Measurements from ENCODE around the gene YPEL3. TPM values are rescaled to one million over a fixed set of nuclear protein-coding genes. Genes with fewer than 3 reads are reported as not detected.

Gene YPEL3
- total RNA-seq, 1 experiment from 2014 or later: 52.7 TPM

DNA sequence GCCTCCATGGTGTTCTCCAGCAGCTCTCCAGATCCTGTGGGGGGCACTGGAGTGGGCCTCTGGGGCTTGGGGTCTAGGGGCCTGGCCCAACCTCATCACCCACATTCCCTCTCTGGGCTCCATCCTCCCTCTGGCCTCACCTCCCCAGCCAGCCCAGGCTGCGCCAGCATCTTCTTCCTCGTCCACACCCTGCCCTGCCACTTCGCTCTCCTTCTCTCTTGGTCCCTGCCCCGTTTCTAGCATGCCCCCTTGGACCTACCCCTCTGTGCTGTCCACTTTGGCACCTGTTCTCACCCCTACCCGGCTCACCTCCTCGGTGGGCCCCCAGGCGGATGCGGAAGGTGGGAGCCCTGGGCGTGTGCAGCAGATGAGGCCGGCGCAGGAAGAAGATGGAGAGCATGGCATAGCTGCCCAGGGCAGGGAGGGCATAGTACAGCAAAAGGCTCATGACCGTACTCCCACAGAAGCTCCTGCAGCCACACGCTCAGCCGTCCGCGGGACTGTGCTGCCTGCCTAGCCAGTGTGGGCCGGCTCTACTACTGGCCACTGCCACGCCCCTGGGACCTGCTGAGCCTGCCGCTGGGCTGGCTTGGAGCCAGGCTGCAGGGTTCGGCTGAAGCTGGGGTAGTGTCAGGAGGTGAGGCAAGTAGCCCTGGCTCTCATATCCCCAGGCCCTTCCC, 17.2 kb upstream of the YPEL3 start, which contains the start of gene GDPD3 (continued):
- TF ChIP-seq RELA (CRISPR knock-in tag; IDR thresholded peaks at IDR 0.05; ENCODE audit: borderline replicate concordance) (no peak), TEAD4 (CRISPR knock-in tag; IDR thresholded peaks at IDR 0.05) (no peak), SP1 (CRISPR knock-in tag; conservative IDR thresholded peaks at IDR 0.05) (peak; percentile 42), SOX15 (CRISPR knock-in tag; IDR thresholded peaks at IDR 0.05) (no peak), ATF2 (CRISPR knock-in tag; IDR thresholded peaks at IDR 0.05; ENCODE audit: borderline replicate concordance, low read depth) (no peak), ZNF121 (CRISPR knock-in tag; IDR thresholded peaks at IDR 0.05) (no peak), TP53 (CRISPR knock-in tag; IDR thresholded peaks at IDR 0.05) (no peak), NR3C1 (CRISPR knock-in tag; conservative IDR thresholded peaks at IDR 0.05; ENCODE audit: low read depth) (no peak), E2F1 (CRISPR knock-in tag; IDR thresholded peaks at IDR 0.05) (no peak), FOXJ3 (CRISPR knock-in tag; IDR thresholded peaks at IDR 0.05; ENCODE audit: borderline replicate concordance) (no peak), CREM (CRISPR knock-in tag; IDR thresholded peaks at IDR 0.05) (no peak), MAX (CRISPR knock-in tag; IDR thresholded peaks at IDR 0.05) (no peak), AR (CRISPR knock-in tag; IDR thresholded peaks at IDR 0.05) (no peak), ZNF232 (CRISPR knock-in tag; IDR thresholded peaks at IDR 0.05) (no peak), JUN (CRISPR knock-in tag; IDR thresholded peaks at IDR 0.05) (no peak), ELF4 (CRISPR knock-in tag; IDR thresholded peaks at IDR 0.05; ENCODE audit: low read depth) (no peak), MLX (CRISPR knock-in tag; IDR thresholded peaks at IDR 0.05) (no peak), ARID4B (CRISPR knock-in tag; IDR thresholded peaks at IDR 0.05; ENCODE audit: borderline replicate concordance) (no peak), NFE2L1 (CRISPR knock-in tag; IDR thresholded peaks at IDR 0.05) (0 out of 2 replicates have a peak, but pooled peaks have one; percentile 39)
- TF ChIP-seq, protein P1, sequence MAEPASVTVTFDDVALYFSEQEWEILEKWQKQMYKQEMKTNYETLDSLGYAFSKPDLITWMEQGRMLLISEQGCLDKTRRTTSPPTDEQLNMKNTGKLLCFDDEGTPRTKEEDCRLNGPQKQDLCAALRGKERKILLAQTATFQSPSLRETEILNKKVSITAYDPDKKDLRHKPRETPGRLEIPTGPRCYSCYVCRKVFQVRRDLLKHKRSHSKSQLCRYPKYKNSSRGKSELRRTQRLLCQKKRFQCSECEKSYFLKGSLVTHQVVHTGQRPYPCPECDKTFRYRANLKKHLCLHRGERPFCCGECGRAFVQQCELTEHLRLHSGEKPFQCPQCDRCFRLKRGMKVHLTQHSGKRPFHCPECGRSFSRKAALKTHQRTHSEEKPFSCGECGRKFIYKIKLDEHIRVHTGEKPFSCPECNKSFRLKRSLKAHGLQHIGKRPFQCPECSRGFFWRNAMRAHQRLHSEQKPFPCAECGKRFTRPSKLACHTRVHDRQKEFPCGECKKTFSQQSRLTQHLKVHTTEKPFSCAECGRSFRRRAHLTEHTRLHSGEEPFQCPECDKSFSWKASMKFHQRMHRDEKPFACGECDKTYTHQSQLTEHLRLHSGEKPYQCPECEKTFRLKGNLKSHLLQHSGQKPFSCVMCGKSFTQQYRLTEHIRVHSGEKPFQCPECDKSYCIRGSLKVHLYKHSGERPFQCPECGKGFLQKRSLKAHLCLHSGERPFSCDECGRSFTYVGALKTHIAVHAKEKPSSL (CRISPR knock-in tag; conservative IDR thresholded peaks at IDR 0.05): no peak
- TF ChIP-seq, protein P2, sequence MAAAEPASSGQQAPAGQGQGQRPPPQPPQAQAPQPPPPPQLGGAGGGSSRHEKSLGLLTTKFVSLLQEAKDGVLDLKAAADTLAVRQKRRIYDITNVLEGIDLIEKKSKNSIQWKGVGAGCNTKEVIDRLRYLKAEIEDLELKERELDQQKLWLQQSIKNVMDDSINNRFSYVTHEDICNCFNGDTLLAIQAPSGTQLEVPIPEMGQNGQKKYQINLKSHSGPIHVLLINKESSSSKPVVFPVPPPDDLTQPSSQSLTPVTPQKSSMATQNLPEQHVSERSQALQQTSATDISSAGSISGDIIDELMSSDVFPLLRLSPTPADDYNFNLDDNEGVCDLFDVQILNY (CRISPR knock-in tag; IDR thresholded peaks at IDR 0.05): no peak
- TF ChIP-seq, protein P3, sequence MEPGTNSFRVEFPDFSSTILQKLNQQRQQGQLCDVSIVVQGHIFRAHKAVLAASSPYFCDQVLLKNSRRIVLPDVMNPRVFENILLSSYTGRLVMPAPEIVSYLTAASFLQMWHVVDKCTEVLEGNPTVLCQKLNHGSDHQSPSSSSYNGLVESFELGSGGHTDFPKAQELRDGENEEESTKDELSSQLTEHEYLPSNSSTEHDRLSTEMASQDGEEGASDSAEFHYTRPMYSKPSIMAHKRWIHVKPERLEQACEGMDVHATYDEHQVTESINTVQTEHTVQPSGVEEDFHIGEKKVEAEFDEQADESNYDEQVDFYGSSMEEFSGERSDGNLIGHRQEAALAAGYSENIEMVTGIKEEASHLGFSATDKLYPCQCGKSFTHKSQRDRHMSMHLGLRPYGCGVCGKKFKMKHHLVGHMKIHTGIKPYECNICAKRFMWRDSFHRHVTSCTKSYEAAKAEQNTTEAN (CRISPR knock-in tag; IDR thresholded peaks at IDR 0.05): 0 out of 2 replicates have a peak, but pooled peaks have one; percentile 9

Measured in WTC11 (cell line).